Pancreas (tissue), 10 donors: Measurements from ENCODE around the gene FARP1. TPM values are rescaled to one million over a fixed set of nuclear protein-coding genes. Genes with fewer than 3 reads are reported as not detected.

Experiments
- ATAC-seq, 4 donors: fragments of 200-7000 bp; cut with Tn5 transposase; one replicate each; pipeline versions ENCODE4 v1.8.0 to v1.9.1; 2020; ENCODE audit warnings: mild to moderate bottlenecking in 4 of 4, moderate library complexity in 4 of 4
- DNase-seq, 6 donors: peaks; one replicate each; pipeline ENCODE4 v3.0.0-alpha.2; 2020
- FAIRE-seq: peaks from 2 replicates; lab custom pipeline; 2012; peaks lifted over from hg19 to GRCh38; lab: Jason Lieb, UNC
- H3K27ac ChIP-seq, 4 donors: fragments of 200-600 bp; sonication (generic); 1 replicate in 3 of 4; 2 replicates in 1 of 4; pipeline versions ENCODE4 v1.5.0 to v1.8.0; 2020
- H3K27me3 ChIP-seq, 4 donors: fragments of 200-600 bp; one replicate each; pipeline ENCODE4 v1.8.0; 2021
- H3K36me3 ChIP-seq, 3 donors: fragments of 200-600 bp; sonication (generic) in 1 of 3; one replicate each; pipeline versions ENCODE4 v1.5.0 to v1.8.0; 2020 to 2021
- H3K4me1 ChIP-seq, 3 donors: fragments of 200-600 bp; one replicate each; pipeline ENCODE4 v1.8.0; 2021
- H3K4me3 ChIP-seq, 4 donors: fragments of 200-600 bp; sonication (generic) in 2 of 4; one replicate each; pipeline versions ENCODE4 v1.5.0 to v1.8.0; 2020 to 2021
- H3K9me3 ChIP-seq, 4 donors: fragments of 200-600 bp; one replicate each; pipeline ENCODE4 v1.8.0; 2021
- CTCF ChIP-seq, 4 donors: fragments of 200-600 bp; sonication (generic) in 3 of 4; IDR thresholded peaks; one replicate each; pipeline versions ENCODE4 v1.5.0 to v1.8.0; 2021; ENCODE audit warnings: antibody characterized with exemption in 4 of 4
- WGBS, 2 donors: extraction: QIAGEN DNeasy Blood & Tissue Kit; methylation state at CpG; one replicate each; pipeline ENCODE4 v1.1.7; 2013; 5-methylcytosine and 5-hydroxymethylcytosine counted together
- intact Hi-C, 3 donors: fragments of 100-400 bp; cut with DNase I; formaldehyde crosslinking; loops; one replicate each; pipeline versions ENCODE4 v1.11.1 to v1.14.2; 2022
- polyA plus RNA-seq, 2 donors: library from polyadenylated mRNA; stranded (reverse); fragments of 200-250 nt; gene quantifications; one replicate each; pipeline ENCODE4 v1.2.3, GENCODE V29; 2013
- total RNA-seq, 6 donors: library from RNA; stranded (reverse); fragmentation: NEBNext Ultra II Directional in 4 of 6; extraction: Animal tissue kit (Norgen Biotek cat#: 25700) in 4 of 6; gene quantifications; one replicate each; pipeline versions ENCODE4 v1.2.1 to v1.2.4, GENCODE V29; 2021 to 2023
- donor health status: healthy with polysubstance abuse.
- donor health status: DM: no; HTN: no; CAD: no; lungs with moderate emphysema.
- donor health status: DM: no; HTN: no; CAD: no.
- donor health status: control.
- donor health status: control.
- donor health status: Bipolar disorder and iron deficiency.
- donor health status: DM: yes; HTN: yes; CAD: no.
- donor health status: DM: no; HTN: no; CAD: no.
- donor health status: DM: no; HTN: no; CAD: no.
- donor health status: DM: yes; HTN: yes; CAD: no.

The FARP1 gene
- total and polyA plus RNA-seq, 8 donors, result 30.8 to 95.1 (median 56.0) TPM

GRCh38 chr13:98187155-98187964 is 44.5 kb downstream of the FARP1 start:
- H3K36me3 ChIP-seq, result no peaks in the 10 kb centered on the region
- peaks cover 11 to 28% (median 18%) of the 10 kb centered on the region in 3 donors for H3K4me1 ChIP-seq
- H3K27ac ChIP-seq, result no peak overlapping the region
- FAIRE-seq, result no peak
- 37 to 39% methylated on average over 4 of the region's 4 CpGs for WGBS, 2 donors
- no peak for TF ChIP-seq CTCF (IDR thresholded peaks at IDR 0.05)
- no peak for ATAC-seq
- no peak for DNase-seq
- no peaks in the 10 kb centered on the region for H3K9me3 ChIP-seq
- intact Hi-C loops, result no loop called here
- no peak overlapping the region for H3K4me3 ChIP-seq
- no peaks in the 10 kb centered on the region for H3K27me3 ChIP-seq

GRCh38 chr13:98187965-98188261 is 45.0 kb downstream of the FARP1 start:
- no peak for ATAC-seq
- WGBS, 2 donors, result 83 to 85% methylated on average over 7 of the region's 7 CpGs
- Histone ChIP-seq H3K4me3 (no peak overlapping the region), H3K36me3 (no peaks in the 10 kb centered on the region), H3K4me1 (peaks cover 11 to 28% (median 18%) of the 10 kb centered on the region in 3 donors), H3K27ac (no peak overlapping the region), H3K9me3 (no peaks in the 10 kb centered on the region), H3K27me3 (no peaks in the 10 kb centered on the region)
- DNase-seq, result no peak
- no peak for TF ChIP-seq CTCF (IDR thresholded peaks at IDR 0.05)
- intact Hi-C loops, result no loop called here
- no peak for FAIRE-seq

- H3K4me1 ChIP-seq, result peaks cover 11 to 28% (median 18%) of the 10 kb centered on the region in 3 donors
- no peaks in the 10 kb centered on the region for H3K36me3 ChIP-seq
- intact Hi-C loops, result no loop called here
- H3K4me3 ChIP-seq, result no peak overlapping the region
- H3K27ac ChIP-seq, result no peak overlapping the region
- FAIRE-seq, result no peak
- peak in 3 of 4 donors; percentile 27 to 50 (median 27) for ATAC-seq
- no peak for TF ChIP-seq CTCF (IDR thresholded peaks at IDR 0.05)
- WGBS, 2 donors, result 74 to 75% methylated on average over 14 of the region's 14 CpGs
- no peaks in the 10 kb centered on the region for H3K9me3 ChIP-seq
- no peaks in the 10 kb centered on the region for H3K27me3 ChIP-seq
- DNase-seq, result peak in 1 of 6 donors; percentile 66
Observed at GRCh38 chr13:98188544-98189166, 45.8 kb downstream of the FARP1 start.

- intact Hi-C loops, result no loop called here
- DNase-seq (no peak), FAIRE-seq (no peak), ATAC-seq (peak; percentile 49 to 62 (median 54))
- H3K4me1 ChIP-seq, result peaks cover 11 to 28% (median 18%) of the 10 kb centered on the region in 3 donors
- no peaks in the 10 kb centered on the region for H3K27me3 ChIP-seq
- H3K27ac ChIP-seq, result no peak overlapping the region
- no peaks in the 10 kb centered on the region for H3K9me3 ChIP-seq
- WGBS, 2 donors, result 6 to 12% methylated on average over 4 of the region's 4 CpGs
- no peak for TF ChIP-seq CTCF (IDR thresholded peaks at IDR 0.05)
- H3K4me3 ChIP-seq, result no peak overlapping the region
- no peaks in the 10 kb centered on the region for H3K36me3 ChIP-seq
Observed at GRCh38 chr13:98189841-98190505, 47.1 kb downstream of the FARP1 start.
